Hematopoietic multipotent progenitor cell treated with erythropoietin and hydrocortisone succinate and interleukin-3 and kit ligand, for 8 days (in vitro differentiated cells): Measurements from ENCODE around the gene CAMK1G.

Source experiments
- DNase-seq: peaks from one replicate; pipeline ENCODE4 v3.0.0-alpha.2; 2015

The CAMK1G gene

GRCh38 chr1:209643285-209644020 lies 59.9 kb downstream of the CAMK1G start:
- DNase-seq: no peak

GRCh38 chr1:209645574-209646452 lies 62.3 kb downstream of the CAMK1G start:
- DNase-seq: peak; percentile 92

- DNase-seq: peak; percentile 24
Measured at GRCh38 chr1:209646558-209646957, 63.0 kb downstream of the CAMK1G start.

GRCh38 chr1:209647156-209647555 lies 63.6 kb downstream of the CAMK1G start:
- DNase-seq: peak; percentile 32

GRCh38 chr1:209648346-209648745 lies 64.8 kb downstream of the CAMK1G start:
- DNase-seq: no peak

- DNase-seq: peak; percentile 86
Measured at GRCh38 chr1:209648931-209649776, 65.6 kb downstream of the CAMK1G start.

GRCh38 chr1:209650454-209650853 lies 66.9 kb downstream of the CAMK1G start:
- DNase-seq: no peak

GRCh38 chr1:209651138-209651587 lies 67.6 kb downstream of the CAMK1G start:
- DNase-seq: peak; percentile 85

GRCh38 chr1:209652121-209652735 lies 68.7 kb downstream of the CAMK1G start, which contains the start of gene LAMB3:
Gene LAMB3 (minus strand): TSS chr1:209652425. CDS start chr1:209650944, 1,481 bp downstream.
- no peak for DNase-seq

- peak; percentile 72 for DNase-seq
Measured at GRCh38 chr1:209652873-209653401, 69.4 kb downstream of the CAMK1G start.

- no peak for DNase-seq
Measured at GRCh38 chr1:209653915-209654351, 70.4 kb downstream of the CAMK1G start.

- DNase-seq: no peak
Measured at GRCh38 chr1:209655411-209656231, 72.1 kb downstream of the CAMK1G start.

- no peak for DNase-seq
Measured at GRCh38 chr1:209657140-209657879, 73.8 kb downstream of the CAMK1G start.

- no peak for DNase-seq
Measured at GRCh38 chr1:209657918-209658317, 74.4 kb downstream of the CAMK1G start.

- no peak for DNase-seq
Measured at GRCh38 chr1:209659909-209660308, 76.4 kb downstream of the CAMK1G start.

GRCh38 chr1:209661071-209661470 lies 77.6 kb downstream of the CAMK1G start:
- DNase-seq: no peak

GRCh38 chr1:209662879-209663327 lies 79.4 kb downstream of the CAMK1G start:
- no peak for DNase-seq
